Prostate gland (tissue), 2 donors: Measurements from ENCODE around the gene ASAP3.

Experiments used
- POLR2A ChIP-seq: fragments of 450-650 bp; IDR thresholded peaks from one replicate; pipeline ENCODE4 v1.6.1; 2016; ENCODE audit warnings: antibody characterized with exemption, mild to moderate bottlenecking
- POLR2AphosphoS5 ChIP-seq: sonication (generic); formaldehyde crosslinking; IDR thresholded peaks from one replicate; pipeline ENCODE4 v1.6.1; 2017; ENCODE audit warnings: antibody characterized with exemption
- TF ChIP-seq, protein P1 (sequence below), 4 experiments: fragments of 200-600 bp in 2 of 4; fragments of 450-650 bp in 2 of 4; sonication (generic) in 2 of 4; IDR thresholded peaks; 1 replicate in 3 of 4; 2 replicates in 1 of 4; pipeline ENCODE4 v1.5.1; 2016 to 2019; ENCODE audit warnings: antibody characterized with exemption in 4 of 4, mild to moderate bottlenecking in 2 of 4, moderate library complexity in 2 of 4

DNA sequence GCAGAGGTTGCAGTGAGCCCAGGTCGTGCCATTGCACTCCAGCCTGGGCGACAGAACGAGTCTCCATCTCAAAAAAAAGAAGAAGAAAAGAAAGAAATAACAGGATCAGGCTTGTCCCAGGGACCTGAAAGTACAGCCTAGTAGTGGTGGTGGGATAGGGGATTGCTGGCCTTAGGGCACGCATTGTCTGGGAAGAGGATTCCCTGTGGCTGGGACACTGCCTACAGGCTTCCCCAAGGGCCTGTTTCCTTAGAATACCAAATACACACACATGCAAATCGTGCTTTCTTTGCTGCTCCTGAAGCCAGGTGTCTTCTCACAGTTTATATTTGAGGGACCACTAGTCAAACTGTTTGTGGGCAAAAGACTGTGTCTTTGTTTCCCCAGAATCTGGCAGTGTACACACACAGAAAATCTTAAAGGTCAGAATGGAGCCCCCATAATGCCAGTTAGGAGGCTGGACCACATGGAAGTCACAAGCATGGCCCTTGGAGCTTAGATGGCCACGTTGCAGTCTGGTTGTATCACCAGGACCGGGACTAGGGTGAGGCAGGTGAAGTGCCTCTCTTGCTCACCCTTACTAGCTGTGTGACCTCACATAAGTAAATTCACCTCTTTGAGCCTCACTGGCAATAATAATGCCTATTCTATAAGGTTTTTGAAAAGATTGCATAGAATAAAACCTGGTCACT lies 12.7 kb upstream of the ASAP3 start:
- TF ChIP-seq POLR2AphosphoS5 (no peak), POLR2A (no peak)
- TF ChIP-seq, protein P1, sequence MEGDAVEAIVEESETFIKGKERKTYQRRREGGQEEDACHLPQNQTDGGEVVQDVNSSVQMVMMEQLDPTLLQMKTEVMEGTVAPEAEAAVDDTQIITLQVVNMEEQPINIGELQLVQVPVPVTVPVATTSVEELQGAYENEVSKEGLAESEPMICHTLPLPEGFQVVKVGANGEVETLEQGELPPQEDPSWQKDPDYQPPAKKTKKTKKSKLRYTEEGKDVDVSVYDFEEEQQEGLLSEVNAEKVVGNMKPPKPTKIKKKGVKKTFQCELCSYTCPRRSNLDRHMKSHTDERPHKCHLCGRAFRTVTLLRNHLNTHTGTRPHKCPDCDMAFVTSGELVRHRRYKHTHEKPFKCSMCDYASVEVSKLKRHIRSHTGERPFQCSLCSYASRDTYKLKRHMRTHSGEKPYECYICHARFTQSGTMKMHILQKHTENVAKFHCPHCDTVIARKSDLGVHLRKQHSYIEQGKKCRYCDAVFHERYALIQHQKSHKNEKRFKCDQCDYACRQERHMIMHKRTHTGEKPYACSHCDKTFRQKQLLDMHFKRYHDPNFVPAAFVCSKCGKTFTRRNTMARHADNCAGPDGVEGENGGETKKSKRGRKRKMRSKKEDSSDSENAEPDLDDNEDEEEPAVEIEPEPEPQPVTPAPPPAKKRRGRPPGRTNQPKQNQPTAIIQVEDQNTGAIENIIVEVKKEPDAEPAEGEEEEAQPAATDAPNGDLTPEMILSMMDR (IDR thresholded peaks at IDR 0.05) = no peak
